SH-SY5Y (cell line): Measurements from ENCODE around the gene VPS51.

Source experiments
- GATA2 ChIP-seq: IDR thresholded peaks from 2 replicates; pipeline ENCODE4 v1.6.1; 2011; ENCODE audit warnings: mild to moderate bottlenecking, low read depth, low read length
- GATA3 ChIP-seq: IDR thresholded peaks from 2 replicates; pipeline ENCODE4 v1.6.1; 2011; ENCODE audit warnings: low read depth, mild to moderate bottlenecking, low read length, moderate library complexity

GRCh38 chr11:65059959-65060824 is 35.8 kb upstream of the VPS51 start:
- TF ChIP-seq GATA3: no peak
- no peak for TF ChIP-seq GATA2
